Esophagus mucosa (tissue), 1 donor: ENCODE data around the gene IL18R1. TPM values are rescaled to one million over a fixed set of nuclear protein-coding genes. Genes with fewer than 3 reads are reported as not detected.
"Not testable (repeated sequence)": the region's sequence is repeated elsewhere in the genome, so short reads cannot be mapped to it uniquely, and the experiment has no call there.

Experiments
- ATAC-seq: fragments of 200-7000 bp; cut with Tn5 transposase; one replicate; pipeline ENCODE4 v1.9.1; 2020
- total RNA-seq: library from RNA; stranded (reverse); gene quantifications from one replicate; pipeline ENCODE4 v1.2.4, GENCODE V29; 2023
- donor health status: DM: yes; HTN: yes; CAD: no.

IL18R1 gene, protein sequence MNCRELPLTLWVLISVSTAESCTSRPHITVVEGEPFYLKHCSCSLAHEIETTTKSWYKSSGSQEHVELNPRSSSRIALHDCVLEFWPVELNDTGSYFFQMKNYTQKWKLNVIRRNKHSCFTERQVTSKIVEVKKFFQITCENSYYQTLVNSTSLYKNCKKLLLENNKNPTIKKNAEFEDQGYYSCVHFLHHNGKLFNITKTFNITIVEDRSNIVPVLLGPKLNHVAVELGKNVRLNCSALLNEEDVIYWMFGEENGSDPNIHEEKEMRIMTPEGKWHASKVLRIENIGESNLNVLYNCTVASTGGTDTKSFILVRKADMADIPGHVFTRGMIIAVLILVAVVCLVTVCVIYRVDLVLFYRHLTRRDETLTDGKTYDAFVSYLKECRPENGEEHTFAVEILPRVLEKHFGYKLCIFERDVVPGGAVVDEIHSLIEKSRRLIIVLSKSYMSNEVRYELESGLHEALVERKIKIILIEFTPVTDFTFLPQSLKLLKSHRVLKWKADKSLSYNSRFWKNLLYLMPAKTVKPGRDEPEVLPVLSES
- total RNA-seq: 1.1 TPM

DNA sequence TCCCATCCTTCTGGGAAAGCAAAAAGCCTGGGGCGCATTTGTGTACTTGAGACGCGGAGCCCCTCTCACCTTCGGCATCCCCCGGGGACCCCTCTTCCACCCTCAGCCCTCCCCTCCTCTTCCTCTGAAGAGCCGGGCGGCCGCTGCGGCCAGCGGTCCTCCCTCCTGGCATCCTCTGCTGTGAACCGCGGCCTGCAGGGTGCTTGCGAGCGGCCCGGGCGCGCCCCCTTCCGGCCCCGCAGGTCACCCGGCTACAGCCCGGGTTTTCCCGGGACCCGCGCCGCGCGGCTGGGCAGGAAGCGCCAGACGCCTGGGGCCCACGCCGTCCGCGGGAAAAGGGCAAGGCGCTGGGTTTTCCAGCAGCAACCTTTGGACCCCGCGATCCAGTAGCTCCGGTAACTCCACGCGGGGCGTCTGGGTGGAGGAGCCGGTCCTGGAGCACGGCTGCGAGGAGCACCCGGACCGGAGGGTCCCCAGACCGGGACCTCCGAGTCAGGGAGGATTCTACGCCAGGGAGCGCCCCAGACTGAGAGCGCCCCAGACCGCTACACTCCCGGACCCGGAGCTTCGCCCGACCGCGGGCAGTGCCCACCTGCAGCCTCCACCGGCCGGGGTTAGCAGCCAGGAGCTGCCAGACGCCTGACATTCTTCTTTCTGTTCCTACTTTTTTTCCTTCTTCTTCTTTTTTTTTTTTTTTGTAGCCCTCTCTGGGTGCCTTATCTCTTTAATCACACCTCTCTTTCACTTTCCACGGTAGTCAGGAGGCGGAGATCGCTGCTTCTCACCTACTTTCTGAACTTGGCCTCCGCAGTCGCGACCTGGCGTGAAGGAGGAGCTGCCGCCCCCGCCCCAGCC, at the start of gene IL18R1:
Gene IL18R1 (plus strand): TSS at position 271 of the 855 bp plus-strand sequence. CDS start 6,865 bp downstream, outside the sequence.
- ATAC-seq: peak; percentile 91

DNA sequence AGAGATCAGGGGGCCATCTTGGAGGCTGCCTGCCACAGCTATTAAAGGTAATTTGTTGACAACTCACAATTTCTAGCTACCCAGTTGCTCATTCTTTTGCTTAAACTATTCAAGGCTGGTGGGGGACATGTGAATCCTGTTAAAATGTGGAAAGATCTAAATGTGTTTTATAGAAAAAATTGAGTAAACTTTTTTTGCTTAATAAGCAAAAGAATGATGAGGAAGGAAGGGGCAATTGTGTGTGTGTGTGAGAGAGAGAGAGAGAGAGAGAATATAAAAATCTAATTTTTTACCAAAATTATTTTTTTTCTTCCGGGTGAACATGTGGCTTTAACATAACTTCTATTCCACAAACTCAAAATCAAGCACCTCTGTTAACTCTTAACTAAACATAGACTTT, 49.5 kb upstream of the IL18R1 start:
- ATAC-seq: no peak

DNA sequence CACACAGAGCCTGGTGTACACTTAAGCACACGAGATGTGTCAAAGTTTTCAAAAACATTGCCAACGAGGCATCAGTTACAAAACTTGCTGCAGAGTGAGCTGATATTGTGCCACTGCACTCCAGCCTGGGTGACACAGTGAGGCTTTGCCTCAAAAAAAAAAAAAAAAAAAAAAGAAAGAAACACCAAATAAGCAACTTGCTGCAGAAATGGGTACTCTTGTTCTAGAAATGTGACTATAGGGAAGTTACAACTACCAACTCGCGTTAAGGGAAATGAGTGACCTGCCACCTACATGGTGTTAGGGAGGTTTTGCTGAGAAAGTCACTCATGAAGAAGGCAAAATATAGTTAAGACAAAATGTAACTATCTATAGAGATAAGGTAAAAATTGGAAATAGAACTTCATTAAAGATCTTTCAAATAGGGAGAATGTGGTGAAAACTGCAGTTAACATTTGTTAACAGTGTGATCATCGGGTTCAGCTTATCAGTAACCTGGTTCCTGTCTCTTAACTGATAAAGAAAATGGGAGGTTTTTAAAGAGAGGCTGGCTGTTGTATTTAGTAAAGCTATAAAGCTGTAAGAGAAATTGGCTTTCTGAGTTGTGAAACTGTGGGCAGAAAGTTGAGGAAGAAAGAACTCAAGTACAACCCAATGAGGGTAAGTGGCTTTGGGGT, 44.5 kb upstream of the IL18R1 start, which contains the start of gene IL1RL1:
Gene IL1RL1 (plus strand): TSS at position 600 of the 677 bp plus-strand sequence. CDS start 26,702 bp downstream, outside the sequence.
- ATAC-seq: no peak

- peak; percentile 66 for ATAC-seq
Measured at GRCh38 chr2:102313025-102313424, 42.6 kb upstream of the IL18R1 start.

- no peak for ATAC-seq
Measured at GRCh38 chr2:102313471-102313870, 42.1 kb upstream of the IL18R1 start.

GRCh38 chr2:102313950-102314349, 41.6 kb upstream of the IL18R1 start:
- no peak for ATAC-seq

- no peak for ATAC-seq
Measured at GRCh38 chr2:102315921-102316320, 39.7 kb upstream of the IL18R1 start.

- no peak for ATAC-seq
Measured at GRCh38 chr2:102317715-102318114, 37.9 kb upstream of the IL18R1 start.

GRCh38 chr2:102318437-102318836, 37.2 kb upstream of the IL18R1 start:
- no peak for ATAC-seq

DNA sequence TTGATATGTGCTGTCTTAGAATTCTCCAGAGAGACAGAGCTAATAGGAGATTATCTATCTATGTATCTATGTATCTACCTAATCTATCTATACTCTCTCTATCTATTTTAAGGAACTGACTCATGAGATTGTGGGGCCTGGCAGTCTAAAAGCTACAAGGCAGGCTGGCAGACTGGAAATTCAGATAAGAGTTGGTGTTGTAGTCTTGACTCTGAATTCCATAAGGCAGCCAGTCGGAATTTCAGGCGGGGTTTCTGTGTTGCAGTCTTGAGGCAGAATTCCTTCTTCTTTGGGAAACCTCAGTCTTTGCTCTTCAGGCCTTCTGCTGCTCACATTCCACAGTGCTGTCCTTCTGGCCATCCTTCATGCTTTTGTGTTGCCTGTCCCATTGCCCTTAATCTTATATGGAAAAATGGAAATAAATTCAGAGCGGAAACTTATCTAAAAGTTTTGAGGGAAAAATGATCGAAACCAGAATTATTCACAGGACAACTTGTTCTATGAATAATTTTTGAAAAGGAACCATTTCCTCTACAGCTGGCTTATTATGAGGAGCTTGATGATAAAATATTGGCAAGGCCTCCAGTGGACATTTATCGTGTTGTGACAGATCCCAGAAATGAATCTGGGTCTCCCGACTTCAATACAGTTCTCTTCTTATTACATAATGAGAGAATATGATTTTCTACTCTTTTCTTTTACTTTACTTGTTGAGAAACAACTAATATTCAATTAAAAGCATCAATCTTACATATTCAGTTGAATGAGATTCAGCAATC, 33.5 kb upstream of the IL18R1 start:
- no peak for ATAC-seq

GRCh38 chr2:102324914-102325313, 30.7 kb upstream of the IL18R1 start:
- not testable (repeated sequence) for ATAC-seq

- ATAC-seq: no peak
Measured at GRCh38 chr2:102331311-102331980, 24.1 kb upstream of the IL18R1 start.

GRCh38 chr2:102334486-102334885, 21.1 kb upstream of the IL18R1 start:
- no peak for ATAC-seq

- no peak for ATAC-seq
Measured at GRCh38 chr2:102335871-102336366, 19.7 kb upstream of the IL18R1 start.

DNA sequence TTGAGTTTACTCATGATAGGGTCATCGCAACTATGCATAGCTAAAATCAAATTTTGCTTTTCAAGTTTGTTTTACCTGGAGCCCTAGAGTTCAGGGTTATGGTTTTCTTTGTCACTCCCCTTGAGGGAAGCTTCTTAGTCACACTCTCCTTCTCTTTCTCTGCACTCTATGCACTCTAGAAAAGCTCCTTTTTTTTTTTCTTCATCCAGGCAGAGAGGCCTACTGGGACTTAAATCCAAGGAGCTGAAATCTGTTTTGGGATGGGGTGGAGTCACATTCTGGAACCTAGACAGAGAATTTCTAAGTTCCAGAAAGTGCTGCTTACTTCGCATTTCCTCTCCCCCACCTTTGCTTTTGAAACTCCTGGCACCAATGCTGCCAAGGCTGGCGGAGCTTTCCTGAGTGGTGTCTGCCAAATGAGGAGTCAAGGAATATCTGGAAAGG, 19.1 kb upstream of the IL18R1 start:
- ATAC-seq: peak; percentile 71

- ATAC-seq: no peak
Measured at GRCh38 chr2:102337012-102337411, 18.6 kb upstream of the IL18R1 start.

GRCh38 chr2:102337481-102338386, 17.9 kb upstream of the IL18R1 start:
- ATAC-seq: no peak

DNA sequence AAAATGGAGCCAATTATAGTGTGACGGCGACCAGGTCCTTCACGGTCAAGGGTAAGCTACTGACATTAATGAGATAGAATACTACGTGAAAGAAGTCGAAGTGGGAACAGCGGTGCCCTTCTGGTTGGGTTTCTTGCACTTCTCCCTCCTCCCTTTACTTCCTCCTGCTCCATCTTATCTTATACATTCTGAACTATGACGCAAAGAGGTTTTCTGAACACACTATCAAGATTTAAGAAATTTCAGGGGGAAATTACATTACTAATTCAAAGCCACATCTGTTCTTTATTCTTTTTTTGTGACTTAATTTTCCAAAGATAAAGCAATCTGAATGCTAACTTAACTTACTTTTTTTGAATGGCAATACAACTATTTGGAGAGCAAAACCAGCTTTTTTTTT, 14.8 kb upstream of the IL18R1 start:
- ATAC-seq: no peak

- no peak for ATAC-seq
Measured at GRCh38 chr2:102342888-102343287, 12.7 kb upstream of the IL18R1 start.

DNA sequence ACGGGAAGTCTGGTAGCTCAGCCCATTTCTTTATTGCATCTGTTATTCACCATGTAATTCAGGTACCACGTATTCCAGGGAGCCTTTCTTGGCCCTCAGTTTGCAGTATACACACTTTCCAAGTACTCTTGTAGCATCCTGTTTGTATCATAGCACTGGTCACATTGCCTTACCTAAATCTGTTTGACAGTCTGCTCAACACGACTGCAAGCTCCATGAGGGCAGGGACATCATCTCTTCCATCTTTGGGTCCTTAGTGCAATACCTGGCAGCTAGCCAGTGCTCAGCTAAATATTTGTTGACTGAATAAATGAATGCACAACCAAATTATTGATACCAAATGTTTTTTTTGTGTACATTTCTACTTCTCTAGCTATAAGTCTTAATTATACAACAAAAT, 11.2 kb upstream of the IL18R1 start:
- ATAC-seq: no peak
